Progenitor cell of endocrine pancreas (in vitro differentiated cells): ENCODE results near the gene PRPS2. TPM values are rescaled to one million over a fixed set of nuclear protein-coding genes. Genes with fewer than 3 reads are reported as not detected.

ENCODE experiments used
- DNase-seq: peaks from one replicate; pipeline ENCODE4 v3.0.0; 2021; ENCODE audit warnings: low spot score; ENCODE audit not compliant: unreplicated experiment
- H3K27ac Mint-ChIP-seq: 2 replicates; pipeline ENCODE4 v1.8.0; 2021; ENCODE audit warnings: mild to moderate bottlenecking, moderate library complexity, mixed read lengths
- H3K27me3 Mint-ChIP-seq: 2 replicates; pipeline ENCODE4 v1.8.0; 2021; ENCODE audit warnings: mixed read lengths
- H3K36me3 Mint-ChIP-seq: 2 replicates; pipeline ENCODE4 v1.8.0; 2022; ENCODE audit warnings: mixed read lengths; ENCODE audit not compliant: insufficient read depth
- H3K4me1 Mint-ChIP-seq: 2 replicates; pipeline ENCODE4 v1.8.0; 2021; ENCODE audit warnings: low read depth, mixed read lengths
- H3K4me3 Mint-ChIP-seq: 2 replicates; pipeline ENCODE4 v1.8.0; 2021; ENCODE audit warnings: low read depth, mild to moderate bottlenecking, moderate library complexity, mixed read lengths
- H3K9me3 Mint-ChIP-seq: 2 replicates; pipeline ENCODE4 v1.8.0; 2021; ENCODE audit warnings: low read depth, mixed read lengths
- CTCF ChIP-seq: fragments of 200-600 bp; sonication (generic); IDR thresholded peaks from one replicate; pipeline ENCODE4 v1.5.0; 2021; ENCODE audit warnings: antibody characterized with exemption, mild to moderate bottlenecking; ENCODE audit not compliant: unreplicated experiment
- total RNA-seq: library from RNA; stranded (reverse); gene quantifications from 2 replicates; pipeline ENCODE4 v1.2.1, GENCODE V29; 2021

Gene PRPS2
- total RNA-seq, 1 donor from 2014 or later: 18.6 TPM

GRCh38 chrX:12777670-12778069, 13.5 kb upstream of the PRPS2 start:
- H3K27ac Mint-ChIP-seq: no peak overlapping the region
- H3K4me3 Mint-ChIP-seq: no peak overlapping the region
- DNase-seq: no peak
- TF ChIP-seq CTCF: no peak
- peaks cover 26% of the 10 kb centered on the region for H3K9me3 Mint-ChIP-seq
- H3K4me1 Mint-ChIP-seq: peaks cover 9% of the 10 kb centered on the region
- H3K36me3 Mint-ChIP-seq: peaks cover 3% of the 10 kb centered on the region
- no peaks in the 10 kb centered on the region for H3K27me3 Mint-ChIP-seq

- peaks cover 30% of the 10 kb centered on the region for H3K9me3 Mint-ChIP-seq
- H3K27me3 Mint-ChIP-seq: no peaks in the 10 kb centered on the region
- no peak overlapping the region for H3K27ac Mint-ChIP-seq
- no peak overlapping the region for H3K4me3 Mint-ChIP-seq
- DNase-seq: no peak
- H3K4me1 Mint-ChIP-seq: peaks cover 9% of the 10 kb centered on the region
- no peak for TF ChIP-seq CTCF
- peaks cover 3% of the 10 kb centered on the region for H3K36me3 Mint-ChIP-seq
Measured at GRCh38 chrX:12779534-12779933, 11.7 kb upstream of the PRPS2 start.

DNA sequence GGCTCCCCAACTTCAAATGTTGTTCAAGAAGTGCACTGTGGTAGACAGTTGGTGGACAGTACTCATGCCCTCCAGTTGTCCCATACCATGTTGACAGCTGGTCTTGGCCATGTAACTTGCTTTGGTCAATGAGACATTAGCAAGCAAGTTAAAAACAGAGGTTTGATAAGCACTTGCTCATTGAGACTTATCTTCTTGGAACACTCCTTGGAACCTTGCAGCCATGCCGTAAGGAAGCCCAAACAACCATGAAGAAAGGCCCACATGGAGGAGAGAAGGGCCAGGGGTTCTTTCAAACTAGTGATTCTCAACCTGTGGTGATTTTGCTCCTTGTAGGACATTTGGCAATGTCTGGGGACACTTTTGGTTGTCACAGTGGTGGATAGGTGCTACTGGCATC, 2.6 kb upstream of the PRPS2 start:
- Mint-ChIP-seq H3K27me3 (peaks cover 16% of the 10 kb centered on the region), H3K4me1 (no peaks in the 10 kb centered on the region), H3K27ac (no peak overlapping the region), H3K4me3 (no peak overlapping the region), H3K9me3 (peaks cover 20% of the 10 kb centered on the region), H3K36me3 (peaks cover 1% of the 10 kb centered on the region)
- DNase-seq: no peak
- TF ChIP-seq CTCF: no peak

- no peaks in the 10 kb centered on the region for H3K4me1 Mint-ChIP-seq
- H3K4me3 Mint-ChIP-seq: peak overlapping the region; percentile 21
- peaks cover 23% of the 10 kb centered on the region for H3K9me3 Mint-ChIP-seq
- no peak for TF ChIP-seq CTCF
- DNase-seq: no peak
- H3K36me3 Mint-ChIP-seq: peaks cover 1% of the 10 kb centered on the region
- peaks cover 16% of the 10 kb centered on the region for H3K27me3 Mint-ChIP-seq
- no peak overlapping the region for H3K27ac Mint-ChIP-seq
Measured at GRCh38 chrX:12789976-12790375, 1.2 kb upstream of the PRPS2 start.

- Mint-ChIP-seq H3K9me3 (peaks cover 25% of the 10 kb centered on the region), H3K4me1 (no peaks in the 10 kb centered on the region), H3K36me3 (peaks cover 8% of the 10 kb centered on the region), H3K4me3 (peak overlapping the region; percentile 82), H3K27me3 (peaks cover 16% of the 10 kb centered on the region), H3K27ac (no peak overlapping the region)
- no peak for TF ChIP-seq CTCF
- DNase-seq: no peak
Measured at GRCh38 chrX:12790885-12791256, 341 bp upstream of the PRPS2 start.
